Esophagus squamous epithelium (tissue), 4 donors: ENCODE measurements around the gene HCRT.

Experiments used
- CTCF ChIP-seq, 6 experiments: fragments of 450-650 bp in 4 of 6; fragments of 200-600 bp in 2 of 6; sonication (generic) in 2 of 6; IDR thresholded peaks; one replicate each; pipeline ENCODE4 v1.5.1; 2016 to 2019; ENCODE audit warnings: antibody characterized with exemption in 6 of 6, mild to moderate bottlenecking in 4 of 6, moderate library complexity in 4 of 6
- POLR2A ChIP-seq, 4 donors: fragments of 450-650 bp; IDR thresholded peaks; one replicate each; pipeline ENCODE4 v1.6.1; 2017; ENCODE audit warnings: antibody characterized with exemption in 4 of 4, mild to moderate bottlenecking in 4 of 4, moderate library complexity in 3 of 4

GRCh38 chr17:42212382-42212781, 27.1 kb upstream of the HCRT start:
- TF ChIP-seq CTCF (IDR thresholded peaks at IDR 0.05): no peak
- no peak for TF ChIP-seq POLR2A (IDR thresholded peaks at IDR 0.05)
